A673 (cell line): ENCODE measurements around the gene ARHGAP6. TPM values are rescaled to one million over a fixed set of nuclear protein-coding genes. Genes with fewer than 3 reads are reported as not detected.

Source experiments
- BruUV-seq: library from RNA; stranded (reverse); fragments of 400-500 nt; replicated peaks from 2 replicates; lab custom pipeline; 2021; lab: Mats Ljungman, UMichigan
- CTCF ChIA-PET: fragments of 300-600 bp; sonication (Branson Sonifier 250); formaldehyde crosslinking; loops from one replicate; lab custom pipeline; 2022; ENCODE audit warnings: antibody characterized with exemption; lab: Charles Lee
- POLR2A ChIA-PET: fragments of 300-600 bp; sonication (Branson Sonifier 250); formaldehyde crosslinking; loops from one replicate; lab custom pipeline; 2022; ENCODE audit warnings: antibody characterized with exemption; ENCODE audit not compliant: low non-redundant PET; lab: Charles Lee
- DNase-seq: peaks from one replicate; pipeline ENCODE4 v3.0.0-alpha.2; 2015; ENCODE audit warnings: low spot score
- H3K27ac ChIP-seq: fragments of 200-600 bp; sonication (generic); 2 replicates; pipeline ENCODE4 v1.5.1; 2016; ENCODE audit warnings: mixed run types, low read depth, mild to moderate bottlenecking, mixed read lengths, antibody characterized with exemption, low read length; ENCODE audit not compliant: poor library complexity, severe bottlenecking
- H3K27me3 ChIP-seq: fragments of 200-600 bp; sonication (generic); replicated peaks from 2 replicates; pipeline ENCODE4 v1.6.1; 2017; ENCODE audit warnings: mixed run types, low read depth, mild to moderate bottlenecking, mixed read lengths, antibody characterized with exemption, low read length; ENCODE audit not compliant: insufficient read depth, poor library complexity
- H3K36me3 ChIP-seq: fragments of 200-600 bp; sonication (generic); 2 replicates; pipeline ENCODE4 v1.6.1; 2016; ENCODE audit warnings: mixed run types, mild to moderate bottlenecking, mixed read lengths, antibody characterized with exemption, low read length; ENCODE audit not compliant: insufficient read depth, poor library complexity, severe bottlenecking
- H3K4me1 ChIP-seq: fragments of 200-600 bp; sonication (generic); 2 replicates; pipeline ENCODE4 v1.6.1; 2017; ENCODE audit warnings: mixed run types, mild to moderate bottlenecking, mixed read lengths, antibody characterized with exemption, low read length; ENCODE audit not compliant: insufficient read depth, poor library complexity, severe bottlenecking
- H3K4me3 ChIP-seq: fragments of 200-600 bp; sonication (generic); 2 replicates; pipeline ENCODE4 v1.5.1; 2016; ENCODE audit warnings: low read depth, mixed run types, mild to moderate bottlenecking, mixed read lengths, low read length; ENCODE audit not compliant: poor library complexity, severe bottlenecking
- H3K9me3 ChIP-seq: fragments of 200-600 bp; sonication (generic); 2 replicates; pipeline ENCODE4 v1.6.1; 2016; ENCODE audit warnings: mixed run types, low read depth, mild to moderate bottlenecking, mixed read lengths, antibody characterized with exemption, low read length; ENCODE audit not compliant: poor library complexity, severe bottlenecking
- EZH2 ChIP-seq: fragments of 200-600 bp; sonication (generic); IDR thresholded peaks from 2 replicates; pipeline ENCODE4 v1.6.1; 2017; ENCODE audit warnings: borderline replicate concordance, low read depth, mild to moderate bottlenecking, mixed read lengths, antibody characterized with exemption, low read length; ENCODE audit not compliant: poor library complexity, severe bottlenecking
- intact Hi-C: fragments of 100-400 bp; cut with micrococcal nuclease; formaldehyde crosslinking; loops from one replicate; pipeline ENCODE4 v1.10.0; 2022; ENCODE audit not compliant: unreplicated experiment
- total RNA-seq: library from RNA; stranded (reverse); gene quantifications from 2 replicates; pipeline ENCODE4 v1.2.3, GENCODE V29; 2021
- TF ChIP-seq, protein P1 (sequence below): fragments of 300-800, 200-600 bp; sonication (generic); conservative IDR thresholded peaks from 2 replicates; pipeline ENCODE4 v1.5.1; 2017; ENCODE audit warnings: low read depth, mild to moderate bottlenecking, antibody characterized with exemption, low read length, moderate library complexity, mixed read lengths

Gene ARHGAP6
- total RNA-seq, 1 experiment from 2014 or later: not detected

DNA sequence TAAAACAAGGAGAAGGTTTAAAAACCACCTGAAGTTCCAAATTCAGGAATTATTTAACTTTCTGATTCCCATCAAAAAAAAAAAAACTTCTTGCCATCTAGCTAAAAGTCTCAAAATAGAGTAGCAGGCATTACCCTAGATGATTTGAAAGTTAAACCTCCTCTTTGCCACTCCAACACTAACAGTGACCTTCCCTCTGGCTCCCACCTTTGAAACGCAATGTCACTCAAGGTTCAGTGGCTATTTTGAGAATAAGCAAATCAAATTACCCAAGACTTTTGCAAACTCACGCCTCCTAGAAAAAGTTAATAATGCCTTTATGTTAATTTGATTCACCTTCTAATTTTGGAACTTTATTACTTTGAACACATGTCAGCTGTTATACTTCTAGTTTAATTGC is 103.2 kb downstream of the ARHGAP6 start:
- ChIA-PET POLR2A (no interaction called here), CTCF (no interaction called here)
- Histone ChIP-seq H3K27me3 (no peaks in the 10 kb centered on the region), H3K4me1 (no peaks in the 10 kb centered on the region), H3K36me3 (no peaks in the 10 kb centered on the region), H3K4me3 (no peak overlapping the region), H3K27ac (no peak overlapping the region), H3K9me3 (no peaks in the 10 kb centered on the region)
- intact Hi-C loops: no loop called here
- no TSS peak for BruUV-seq
- TF ChIP-seq, protein P1, sequence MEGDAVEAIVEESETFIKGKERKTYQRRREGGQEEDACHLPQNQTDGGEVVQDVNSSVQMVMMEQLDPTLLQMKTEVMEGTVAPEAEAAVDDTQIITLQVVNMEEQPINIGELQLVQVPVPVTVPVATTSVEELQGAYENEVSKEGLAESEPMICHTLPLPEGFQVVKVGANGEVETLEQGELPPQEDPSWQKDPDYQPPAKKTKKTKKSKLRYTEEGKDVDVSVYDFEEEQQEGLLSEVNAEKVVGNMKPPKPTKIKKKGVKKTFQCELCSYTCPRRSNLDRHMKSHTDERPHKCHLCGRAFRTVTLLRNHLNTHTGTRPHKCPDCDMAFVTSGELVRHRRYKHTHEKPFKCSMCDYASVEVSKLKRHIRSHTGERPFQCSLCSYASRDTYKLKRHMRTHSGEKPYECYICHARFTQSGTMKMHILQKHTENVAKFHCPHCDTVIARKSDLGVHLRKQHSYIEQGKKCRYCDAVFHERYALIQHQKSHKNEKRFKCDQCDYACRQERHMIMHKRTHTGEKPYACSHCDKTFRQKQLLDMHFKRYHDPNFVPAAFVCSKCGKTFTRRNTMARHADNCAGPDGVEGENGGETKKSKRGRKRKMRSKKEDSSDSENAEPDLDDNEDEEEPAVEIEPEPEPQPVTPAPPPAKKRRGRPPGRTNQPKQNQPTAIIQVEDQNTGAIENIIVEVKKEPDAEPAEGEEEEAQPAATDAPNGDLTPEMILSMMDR: no peak
- TF ChIP-seq EZH2: no peak
- no peak for DNase-seq

DNA sequence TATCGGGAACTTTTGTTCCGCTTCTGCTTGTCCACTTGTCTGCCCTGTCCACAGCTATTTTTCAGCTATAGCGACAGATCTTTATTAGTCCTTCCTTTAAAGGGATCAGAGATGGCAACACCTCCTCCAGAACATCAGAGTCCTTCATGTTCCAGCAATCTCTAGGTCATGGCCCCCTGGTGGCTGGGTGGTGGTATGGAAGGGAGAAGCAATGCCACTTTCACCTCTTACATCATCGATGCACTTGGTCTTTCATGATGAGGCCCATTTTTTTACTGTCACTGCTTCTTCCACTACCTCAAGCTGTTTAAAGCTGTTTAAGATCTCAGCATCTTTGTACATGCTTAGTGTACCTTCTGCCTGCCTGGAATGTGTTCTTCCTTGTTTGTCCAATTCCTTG is 106.7 kb downstream of the ARHGAP6 start:
- Histone ChIP-seq H3K4me3 (no peak overlapping the region), H3K27ac (no peak overlapping the region), H3K4me1 (no peaks in the 10 kb centered on the region), H3K36me3 (no peaks in the 10 kb centered on the region), H3K9me3 (no peaks in the 10 kb centered on the region), H3K27me3 (no peaks in the 10 kb centered on the region)
- ChIA-PET CTCF (no interaction called here), POLR2A (no interaction called here)
- TF ChIP-seq EZH2: no peak
- TF ChIP-seq, protein P1: peak; percentile 55
- no TSS peak for BruUV-seq
- intact Hi-C loops: no loop called here
- DNase-seq: peak; percentile 57

DNA sequence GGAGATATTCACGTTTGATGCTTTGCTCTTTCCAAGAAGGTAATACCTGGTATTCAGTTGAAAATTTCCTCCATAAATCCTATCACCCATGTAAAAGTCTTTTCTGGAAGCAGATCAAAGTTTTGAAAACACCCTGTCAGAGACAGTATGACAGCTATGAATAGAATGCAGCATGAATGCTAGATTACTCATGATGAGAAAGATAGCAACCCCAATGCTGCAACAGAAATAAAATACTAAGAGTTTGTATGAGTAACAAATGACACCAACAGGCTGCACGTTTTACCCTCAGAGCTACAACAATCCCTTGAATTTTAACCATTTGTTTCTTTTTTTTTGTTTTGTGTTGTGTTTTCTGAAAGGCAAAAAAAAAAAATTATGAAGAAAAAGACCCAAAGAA is 108.6 kb downstream of the ARHGAP6 start:
- no peaks in the 10 kb centered on the region for H3K9me3 ChIP-seq
- no peak overlapping the region for H3K27ac ChIP-seq
- no peak for DNase-seq
- H3K27me3 ChIP-seq: no peaks in the 10 kb centered on the region
- BruUV-seq: no TSS peak
- no peaks in the 10 kb centered on the region for H3K36me3 ChIP-seq
- intact Hi-C loops: no loop called here
- no peak overlapping the region for H3K4me3 ChIP-seq
- ChIA-PET CTCF (no interaction called here), POLR2A (no interaction called here)
- TF ChIP-seq, protein P1: no peak
- no peak for TF ChIP-seq EZH2
- no peaks in the 10 kb centered on the region for H3K4me1 ChIP-seq
